Osteoblast (primary cell): ENCODE data around the gene CEP162. TPM values are rescaled to one million over a fixed set of nuclear protein-coding genes. Genes with fewer than 3 reads are reported as not detected.

Source experiments
- DNase-seq: peaks from one replicate; pipeline ENCODE4 v3.0.0; 2011; ENCODE audit warnings: low spot score, mixed read lengths; ENCODE audit not compliant: insufficient read length; ENCODE audit errors: missing footprints
- H2AFZ ChIP-seq: 2 replicates; pipeline ENCODE4 v1.6.0; 2011; ENCODE audit warnings: mild to moderate bottlenecking, low read length
- H3K27ac ChIP-seq: 2 replicates; pipeline ENCODE4 v1.5.1; 2011; ENCODE audit warnings: mild to moderate bottlenecking, low read depth, low read length, moderate library complexity
- H3K27me3 ChIP-seq: 2 replicates; pipeline ENCODE4 v1.6.0; 2012; ENCODE audit warnings: mild to moderate bottlenecking, control low read depth, inconsistent platforms, low read length, moderate library complexity; ENCODE audit not compliant: insufficient read depth
- H3K36me3 ChIP-seq: 2 replicates; pipeline ENCODE4 v1.5.1; 2011; ENCODE audit warnings: mild to moderate bottlenecking, low read length, control low read depth, moderate library complexity; ENCODE audit not compliant: insufficient read depth
- H3K4me1 ChIP-seq: 2 replicates; pipeline ENCODE4 v1.5.1; 2011; ENCODE audit warnings: mild to moderate bottlenecking, low read length, control low read depth, moderate library complexity; ENCODE audit not compliant: insufficient read depth
- H3K4me2 ChIP-seq: 2 replicates; pipeline ENCODE4 v1.6.0; 2011; ENCODE audit warnings: mild to moderate bottlenecking, low read length; ENCODE audit not compliant: insufficient read depth
- H3K4me3 ChIP-seq: fragments of 200-600 bp; sonication (generic); 3 replicates; pipeline ENCODE4 v1.5.1; 2012; ENCODE audit warnings: mild to moderate bottlenecking, low read length, inconsistent platforms; ENCODE audit not compliant: insufficient read depth
- H3K79me2 ChIP-seq: 2 replicates; pipeline ENCODE4 v1.6.0; 2012; ENCODE audit warnings: mild to moderate bottlenecking, low read length, control low read depth, inconsistent platforms; ENCODE audit not compliant: insufficient read depth
- H3K9me3 ChIP-seq: 2 replicates; pipeline ENCODE4 v1.5.1; 2011; ENCODE audit warnings: low read depth, low read length, control low read depth
- H4K20me1 ChIP-seq: 2 replicates; pipeline ENCODE4 v1.6.0; 2012; ENCODE audit warnings: mild to moderate bottlenecking, low read length, control low read depth; ENCODE audit not compliant: insufficient read depth
- total RNA-seq: library from RNA; depleted of rRNA; stranded (reverse); fragments of >200 nt; gene quantifications from 2 replicates; pipeline ENCODE4 v1.2.3, GENCODE V29; 2012
- TF ChIP-seq, protein P1 (sequence below): IDR thresholded peaks from 2 replicates; pipeline ENCODE4 v1.5.1; 2011; ENCODE audit warnings: mild to moderate bottlenecking, low read depth, low read length, moderate library complexity; ENCODE audit errors: extremely low read depth

The CEP162 gene
- total RNA-seq, 1 donor = 17.0 TPM

DNA sequence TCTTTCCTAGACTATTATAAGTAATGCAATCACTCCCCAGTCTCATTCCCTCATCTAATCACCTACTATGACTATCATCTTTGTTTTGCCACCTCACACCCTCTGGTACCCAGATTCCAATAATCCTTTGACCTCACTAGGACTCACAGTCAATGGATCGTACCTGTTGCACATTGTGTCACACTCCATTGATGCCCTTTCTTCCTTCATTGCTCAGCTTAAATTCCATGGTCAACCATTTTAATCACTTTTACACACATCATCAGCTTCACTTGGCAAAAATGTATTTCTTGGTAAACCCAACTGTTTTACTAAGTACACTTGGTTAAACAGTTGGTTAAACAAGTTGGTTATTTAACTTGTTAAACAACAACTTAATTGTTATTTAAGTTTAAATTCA lies 44.0 kb downstream of the CEP162 start:
- DNase-seq = no peak
- Histone ChIP-seq H3K27ac (no peak overlapping the region), H3K79me2 (no peaks in the 10 kb centered on the region), H3K4me3 (no peak overlapping the region), H3K9me3 (no peaks in the 10 kb centered on the region), H3K4me2 (no peak overlapping the region), H3K36me3 (peaks cover 4% of the 10 kb centered on the region), H3K4me1 (no peaks in the 10 kb centered on the region), H3K27me3 (no peaks in the 10 kb centered on the region), H4K20me1 (no peaks in the 10 kb centered on the region), H2AFZ (no peak overlapping the region)
- TF ChIP-seq, protein P1, sequence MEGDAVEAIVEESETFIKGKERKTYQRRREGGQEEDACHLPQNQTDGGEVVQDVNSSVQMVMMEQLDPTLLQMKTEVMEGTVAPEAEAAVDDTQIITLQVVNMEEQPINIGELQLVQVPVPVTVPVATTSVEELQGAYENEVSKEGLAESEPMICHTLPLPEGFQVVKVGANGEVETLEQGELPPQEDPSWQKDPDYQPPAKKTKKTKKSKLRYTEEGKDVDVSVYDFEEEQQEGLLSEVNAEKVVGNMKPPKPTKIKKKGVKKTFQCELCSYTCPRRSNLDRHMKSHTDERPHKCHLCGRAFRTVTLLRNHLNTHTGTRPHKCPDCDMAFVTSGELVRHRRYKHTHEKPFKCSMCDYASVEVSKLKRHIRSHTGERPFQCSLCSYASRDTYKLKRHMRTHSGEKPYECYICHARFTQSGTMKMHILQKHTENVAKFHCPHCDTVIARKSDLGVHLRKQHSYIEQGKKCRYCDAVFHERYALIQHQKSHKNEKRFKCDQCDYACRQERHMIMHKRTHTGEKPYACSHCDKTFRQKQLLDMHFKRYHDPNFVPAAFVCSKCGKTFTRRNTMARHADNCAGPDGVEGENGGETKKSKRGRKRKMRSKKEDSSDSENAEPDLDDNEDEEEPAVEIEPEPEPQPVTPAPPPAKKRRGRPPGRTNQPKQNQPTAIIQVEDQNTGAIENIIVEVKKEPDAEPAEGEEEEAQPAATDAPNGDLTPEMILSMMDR = no peak

DNA sequence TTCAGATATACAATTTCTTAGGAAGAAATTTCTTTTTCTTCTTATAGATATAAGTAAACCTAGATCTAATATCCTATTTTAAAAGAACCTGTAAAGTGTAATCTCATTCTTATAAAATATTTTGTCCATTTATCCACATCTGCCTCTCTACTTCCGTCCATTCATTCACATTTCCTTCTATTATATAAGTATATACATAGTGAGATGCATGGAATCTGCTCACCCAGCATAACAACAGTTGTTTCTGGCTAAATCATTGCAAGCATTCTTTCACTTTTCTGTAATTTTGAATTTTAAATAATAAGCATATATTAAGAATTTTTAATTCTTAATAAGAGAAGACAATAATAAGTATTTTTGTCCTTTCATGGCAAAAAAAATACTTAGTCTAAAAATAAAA lies 45.4 kb downstream of the CEP162 start:
- no peak overlapping the region for H3K27ac ChIP-seq
- TF ChIP-seq, protein P1 = no peak
- no peaks in the 10 kb centered on the region for H3K9me3 ChIP-seq
- no peak overlapping the region for H2AFZ ChIP-seq
- no peak for DNase-seq
- H3K4me2 ChIP-seq = no peak overlapping the region
- H3K4me3 ChIP-seq = no peak overlapping the region
- H4K20me1 ChIP-seq = no peaks in the 10 kb centered on the region
- H3K27me3 ChIP-seq = no peaks in the 10 kb centered on the region
- no peaks in the 10 kb centered on the region for H3K4me1 ChIP-seq
- no peaks in the 10 kb centered on the region for H3K79me2 ChIP-seq
- H3K36me3 ChIP-seq = peaks cover 4% of the 10 kb centered on the region

DNA sequence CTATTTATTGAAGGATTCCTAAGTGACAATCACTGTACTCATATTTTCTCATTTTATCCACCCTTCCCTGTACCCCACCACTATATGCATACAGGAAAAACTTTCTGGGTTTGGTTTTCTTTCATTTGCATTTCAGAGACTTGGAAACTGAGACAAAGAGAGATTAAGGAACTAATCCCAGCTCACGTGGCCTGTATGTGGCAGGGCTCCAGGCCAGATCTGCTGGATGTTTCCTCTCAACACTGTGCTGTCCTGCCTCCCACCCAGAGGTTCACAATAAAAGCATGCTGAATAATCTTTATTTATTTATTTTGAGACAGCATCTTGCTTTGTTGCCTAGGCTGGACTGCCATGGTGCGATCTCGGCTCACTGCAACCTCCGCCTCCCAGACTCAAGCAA lies 50.2 kb downstream of the CEP162 start:
- H3K27me3 ChIP-seq = no peaks in the 10 kb centered on the region
- H4K20me1 ChIP-seq = no peaks in the 10 kb centered on the region
- DNase-seq = no peak
- H3K36me3 ChIP-seq = no peaks in the 10 kb centered on the region
- no peak overlapping the region for H3K4me3 ChIP-seq
- H3K27ac ChIP-seq = no peak overlapping the region
- no peaks in the 10 kb centered on the region for H3K79me2 ChIP-seq
- no peak overlapping the region for H2AFZ ChIP-seq
- no peak overlapping the region for H3K4me2 ChIP-seq
- TF ChIP-seq, protein P1 = no peak
- no peaks in the 10 kb centered on the region for H3K9me3 ChIP-seq
- no peaks in the 10 kb centered on the region for H3K4me1 ChIP-seq

DNA sequence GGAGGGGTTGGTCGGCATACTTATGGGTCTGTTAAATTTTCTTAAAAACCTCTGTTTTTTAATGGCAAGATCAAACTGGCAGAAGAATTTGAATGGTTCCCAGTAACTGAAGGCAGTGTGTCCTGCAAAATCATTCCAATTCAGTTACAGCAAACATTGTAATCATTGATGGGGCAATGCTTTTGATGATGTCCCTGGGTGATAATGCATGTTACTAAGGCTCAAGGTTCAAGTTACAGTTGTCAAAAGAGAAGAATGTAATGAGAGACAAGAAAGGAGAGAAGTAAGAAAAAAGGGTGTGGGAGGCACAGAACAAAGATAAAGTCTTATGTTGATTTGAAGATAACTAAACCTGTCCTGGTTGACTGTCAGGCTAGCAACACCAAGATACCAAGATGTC lies 54.9 kb downstream of the CEP162 start:
- Histone ChIP-seq H3K9me3 (no peaks in the 10 kb centered on the region), H3K36me3 (no peaks in the 10 kb centered on the region), H3K4me3 (no peak overlapping the region), H3K27me3 (no peaks in the 10 kb centered on the region), H4K20me1 (no peaks in the 10 kb centered on the region), H3K4me2 (no peak overlapping the region), H3K4me1 (no peaks in the 10 kb centered on the region), H3K79me2 (no peaks in the 10 kb centered on the region), H3K27ac (no peak overlapping the region), H2AFZ (no peak overlapping the region)
- TF ChIP-seq, protein P1 = no peak
- peak; percentile 38 for DNase-seq
